ENCODE results near the gene TBC1D32.
"Not testable (repeated sequence)": the region's sequence is repeated elsewhere in the genome, so short reads cannot be mapped to it uniquely, and the experiment has no call there.

TBC1D32 gene

GRCh38 chr6:121223212-121223611 lies 111.1 kb downstream of the TBC1D32 start:
- no peak for DNase-seq

GRCh38 chr6:121222656-121223055 lies 111.6 kb downstream of the TBC1D32 start:
- DNase-seq = peak; percentile 47

DNA sequence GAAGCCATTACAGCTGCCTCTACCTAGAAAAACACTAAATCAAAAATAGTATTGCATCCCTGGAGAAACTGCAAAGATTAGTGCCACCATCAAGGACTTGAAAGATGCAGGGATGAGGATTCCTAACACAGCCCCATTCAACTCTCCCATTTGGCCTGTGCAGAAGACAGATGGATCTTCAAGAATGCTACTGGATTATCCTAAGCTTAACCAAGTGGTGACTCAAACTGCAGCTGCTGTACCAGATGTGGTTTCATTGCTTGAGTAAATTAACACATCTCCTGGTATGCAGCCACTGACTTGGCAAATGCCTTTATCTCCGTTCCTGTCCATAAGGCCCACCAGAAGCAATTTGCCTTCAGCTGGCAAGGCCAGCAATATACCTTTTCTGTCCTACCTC lies 117.4 kb downstream of the TBC1D32 start:
- peak; percentile 61 for DNase-seq

GRCh38 chr6:121213341-121213740 lies 120.9 kb downstream of the TBC1D32 start:
- DNase-seq = not testable (repeated sequence)

GRCh38 chr6:121210943-121211342 lies 123.3 kb downstream of the TBC1D32 start:
- DNase-seq = no peak

DNA sequence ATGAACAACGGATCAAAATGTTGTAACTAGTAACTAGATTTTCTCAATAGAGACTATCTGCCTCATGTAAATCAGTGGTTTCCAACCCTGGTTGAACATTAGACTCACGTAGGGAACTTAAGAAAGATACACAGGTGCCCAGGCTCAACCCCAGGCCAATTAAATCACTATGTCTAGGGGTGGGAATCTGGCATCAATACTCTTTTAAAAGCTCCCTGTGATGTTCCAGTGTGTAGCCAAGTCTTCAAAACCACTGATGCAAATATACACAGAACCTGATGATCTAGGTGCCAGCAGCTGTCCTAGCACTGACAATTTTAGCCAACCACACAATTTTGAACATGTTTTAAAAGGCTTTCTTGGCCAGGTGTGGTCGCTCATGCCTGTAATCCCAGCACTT lies 128.7 kb downstream of the TBC1D32 start:
- DNase-seq = no peak

DNA sequence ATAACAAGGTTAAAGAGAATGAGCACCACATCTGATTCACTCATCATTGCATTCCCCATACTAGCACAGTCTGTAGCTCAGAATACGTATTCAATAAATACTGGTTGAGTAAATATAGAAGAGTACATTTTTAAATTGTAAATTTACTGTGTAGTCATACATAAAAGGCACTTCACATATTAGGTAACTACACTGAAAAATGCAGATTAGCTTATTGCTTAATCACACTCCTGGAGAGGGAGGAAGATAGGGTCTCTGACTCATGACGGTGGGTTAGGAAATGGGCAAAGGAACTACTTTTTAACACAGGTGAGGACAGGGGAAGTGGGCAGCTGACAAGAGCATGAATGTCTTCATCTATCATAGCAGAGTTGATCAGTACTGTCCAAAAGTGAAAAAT lies 133.2 kb downstream of the TBC1D32 start:
- no peak for DNase-seq

- DNase-seq = not testable (repeated sequence)
These were observed 138.2 kb downstream of the TBC1D32 start for GRCh38 chr6:121196042-121196441.

DNA sequence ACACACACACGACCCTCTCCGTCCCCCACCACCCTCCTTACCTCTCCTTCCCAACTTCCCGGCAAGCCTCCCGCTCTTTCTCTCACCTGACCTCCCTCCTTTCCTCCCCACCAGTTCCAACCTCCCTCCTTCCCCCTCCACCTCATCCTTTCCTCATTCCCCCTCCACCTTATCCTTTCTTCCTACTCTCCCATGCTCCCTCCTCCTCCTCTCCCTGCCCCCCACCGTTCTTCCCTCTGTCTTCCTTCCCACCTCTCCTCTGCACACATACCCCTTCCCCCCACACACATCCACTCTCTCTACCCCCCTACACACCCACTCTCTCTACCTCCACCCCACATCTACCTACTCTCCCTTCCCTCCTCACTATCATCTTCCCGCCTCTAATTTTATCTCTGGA lies 144.2 kb downstream of the TBC1D32 start:
- no peak for DNase-seq

GRCh38 chr6:121188356-121188755 lies 145.9 kb downstream of the TBC1D32 start:
- no peak for DNase-seq

- no peak for DNase-seq
These were observed 146.5 kb downstream of the TBC1D32 start for GRCh38 chr6:121187833-121188200.

DNA sequence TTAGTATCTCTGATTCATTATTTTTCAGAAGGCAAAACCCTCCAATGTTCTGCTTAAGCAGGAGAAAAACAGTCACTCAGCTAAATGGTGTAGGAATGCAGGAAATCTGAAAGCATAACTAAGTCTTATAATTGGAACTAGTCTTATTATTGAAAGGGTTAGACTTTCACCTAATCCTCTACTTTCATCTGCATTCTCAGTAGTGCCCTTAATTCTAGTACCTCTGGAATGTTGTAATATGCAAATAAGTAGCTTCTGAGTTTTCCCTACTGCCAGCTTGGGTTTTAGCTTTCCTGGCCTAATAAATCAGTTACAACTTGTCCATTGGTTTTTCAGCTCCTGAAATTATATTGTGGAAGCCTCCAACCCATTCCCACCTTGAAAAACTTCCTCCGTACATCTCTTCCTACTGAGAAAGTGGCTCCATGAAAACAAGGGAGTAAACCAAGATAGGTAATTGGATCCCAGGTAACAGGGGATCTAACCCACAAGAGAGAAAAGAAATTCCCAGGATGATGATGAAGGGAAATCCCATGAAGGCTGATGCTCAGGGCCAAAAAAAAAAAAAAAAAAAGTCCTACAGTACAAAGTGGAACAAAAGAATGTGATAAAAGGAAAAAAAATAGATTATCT lies 147.0 kb downstream of the TBC1D32 start:
- no peak for DNase-seq

- DNase-seq = no peak
These were observed 150.5 kb downstream of the TBC1D32 start for GRCh38 chr6:121183742-121184141.

DNA sequence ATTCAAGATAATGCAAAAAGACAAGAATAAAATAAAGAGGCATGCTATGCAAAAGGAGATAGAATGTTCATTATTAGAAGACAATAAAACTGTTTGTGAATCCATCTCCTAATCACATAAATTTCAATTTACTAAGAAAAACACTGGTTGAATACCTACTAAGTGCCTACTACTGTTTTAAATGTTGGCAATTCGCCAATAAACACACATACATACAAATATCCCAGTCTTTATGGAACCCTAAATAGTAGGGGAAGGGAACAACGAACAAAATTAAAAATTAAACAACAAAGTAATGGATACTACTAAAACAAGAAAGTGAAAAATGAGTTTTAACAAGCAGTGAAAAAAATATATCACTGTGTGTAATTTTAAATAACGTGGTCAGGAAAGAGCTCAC lies 158.5 kb downstream of the TBC1D32 start:
- DNase-seq = no peak

DNA sequence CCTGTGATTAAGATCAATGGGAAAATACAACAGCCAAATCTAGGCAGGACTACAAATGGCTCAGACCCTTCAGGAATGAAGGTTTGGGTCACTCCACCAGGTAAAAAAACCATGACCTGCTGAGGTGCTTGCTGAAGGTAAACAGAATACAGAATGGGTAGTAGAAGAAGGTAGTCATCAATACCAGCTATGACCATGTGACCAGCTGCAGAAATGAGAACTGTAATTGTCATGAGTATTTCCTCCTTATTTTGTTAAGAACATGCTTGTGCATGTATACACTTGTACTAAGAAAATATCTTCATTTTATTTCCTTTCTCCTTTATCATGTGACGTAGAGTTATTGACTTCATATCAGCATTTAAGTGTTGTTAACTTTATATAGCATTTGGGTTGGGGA lies 161.8 kb downstream of the TBC1D32 start:
- DNase-seq = not testable (repeated sequence)

DNA sequence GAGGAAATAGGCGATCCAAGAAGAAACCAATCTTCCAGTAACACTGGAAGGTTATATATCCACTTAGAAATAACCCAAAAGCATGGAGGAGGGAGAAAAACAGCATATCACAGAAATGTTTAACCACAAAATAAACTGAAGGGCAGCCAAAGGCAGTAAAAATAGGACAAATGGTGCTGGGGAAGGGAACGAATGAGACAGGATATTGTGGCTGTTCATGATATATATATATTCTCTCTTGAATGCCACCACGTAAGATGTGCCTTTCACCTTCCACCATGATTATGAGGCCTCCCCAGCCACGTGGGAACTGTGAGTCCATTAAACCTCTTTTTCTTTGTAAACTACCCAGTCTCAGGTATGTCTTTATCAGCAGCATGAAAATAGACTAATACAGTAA lies 162.4 kb downstream of the TBC1D32 start:
- no peak for DNase-seq

DNA sequence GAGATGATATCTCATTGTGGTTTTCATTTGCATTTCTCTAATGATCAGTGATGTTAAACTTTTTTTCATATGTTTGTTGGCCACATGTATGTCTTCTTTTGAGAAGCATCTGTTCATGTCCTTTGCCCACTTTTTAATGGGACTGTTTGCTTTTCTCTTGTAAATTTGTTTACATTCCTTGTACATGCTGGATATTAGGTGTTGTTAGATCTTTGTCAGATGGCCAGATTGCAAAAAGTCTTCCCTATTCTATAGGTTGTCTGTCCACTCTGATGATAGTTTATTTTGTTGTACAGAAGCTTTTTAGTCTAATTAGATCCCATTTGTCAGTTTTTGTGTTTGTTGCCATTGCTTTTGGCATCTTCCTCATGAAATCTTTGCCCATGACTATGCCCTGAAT lies 172.4 kb downstream of the TBC1D32 start:
- DNase-seq = no peak

DNA sequence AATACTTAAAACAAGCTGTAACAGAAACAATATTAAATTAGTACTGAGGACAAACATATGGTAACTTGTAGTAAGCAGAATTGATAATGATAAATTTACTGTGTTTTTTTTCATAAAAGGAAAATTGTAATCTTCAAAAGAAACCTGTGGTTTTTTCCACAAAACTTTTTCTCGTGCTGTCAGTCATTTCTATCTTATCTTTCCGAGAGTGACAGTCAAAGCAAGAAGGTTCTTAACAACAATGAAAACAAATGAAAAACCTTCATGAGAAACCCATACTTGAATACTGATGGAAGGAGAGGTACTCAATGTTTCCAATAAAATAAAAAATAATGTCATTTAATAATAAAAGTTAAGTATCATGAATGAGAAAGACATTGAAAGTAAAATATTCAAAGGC lies 174.0 kb downstream of the TBC1D32 start:
- DNase-seq = no peak

GRCh38 chr6:121158891-121159290 lies 175.4 kb downstream of the TBC1D32 start:
- peak; percentile 34 for DNase-seq

DNA sequence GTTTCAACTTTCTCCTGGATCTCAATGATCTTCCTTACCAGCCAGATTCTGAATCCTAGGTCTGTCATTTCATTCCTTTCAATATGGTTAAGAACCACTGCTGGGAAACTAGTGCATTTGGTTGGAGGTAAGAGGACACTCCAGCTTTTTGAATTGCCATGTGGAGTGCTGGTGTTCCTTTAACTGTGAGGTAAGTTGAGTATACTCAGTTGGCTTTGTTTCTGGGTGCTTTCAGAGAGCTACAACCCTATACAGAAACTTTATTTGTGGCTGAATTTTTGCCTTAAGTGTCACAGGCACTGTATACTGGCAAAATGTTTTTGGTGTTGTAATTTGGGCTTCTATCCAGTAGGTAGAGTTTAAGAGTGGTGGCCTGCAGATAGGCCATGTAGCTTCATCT lies 175.8 kb downstream of the TBC1D32 start:
- DNase-seq = peak; percentile 13

GRCh38 chr6:121157906-121158305 lies 176.4 kb downstream of the TBC1D32 start:
- peak; percentile 65 for DNase-seq

DNA sequence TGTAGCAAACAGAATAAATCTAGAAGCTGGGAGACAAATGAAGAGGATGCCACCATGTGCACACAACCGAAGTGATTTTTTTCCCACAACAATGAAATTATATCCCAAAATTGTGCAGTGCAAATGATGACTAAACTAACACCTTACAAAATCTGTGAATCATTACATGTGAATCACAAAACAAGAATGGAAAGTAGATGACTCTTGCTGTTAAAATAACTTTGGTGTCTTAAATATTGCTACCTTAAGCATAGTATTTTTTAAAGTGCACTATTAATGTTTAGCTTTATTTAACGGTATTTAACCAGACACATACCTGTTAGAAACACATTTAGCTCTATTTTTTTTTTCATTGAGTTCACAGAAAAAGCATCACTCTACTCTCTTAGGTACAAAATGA lies 190.8 kb downstream of the TBC1D32 start:
- DNase-seq = no peak

DNA sequence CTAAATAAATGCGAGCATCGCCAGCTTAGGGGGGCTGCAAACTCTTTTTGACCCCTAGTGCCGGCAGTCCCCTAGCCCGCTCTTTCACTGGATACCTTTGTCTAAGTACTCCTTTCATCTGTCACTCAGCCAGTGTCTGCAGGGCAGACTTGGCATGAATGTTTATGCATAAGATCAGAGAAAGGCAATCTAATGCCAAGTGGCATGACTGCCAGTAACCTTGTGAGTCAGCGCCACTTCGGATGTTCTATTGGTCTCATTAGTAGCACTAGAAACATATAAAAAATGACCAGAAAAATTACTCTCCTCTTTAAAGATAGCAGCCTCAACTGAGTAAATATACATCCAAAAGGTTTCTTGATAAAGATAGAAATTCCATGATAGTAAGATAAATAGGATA lies 192.2 kb downstream of the TBC1D32 start:
- DNase-seq = no peak

- no peak for DNase-seq
These were observed 198.9 kb downstream of the TBC1D32 start for GRCh38 chr6:121135425-121135824.

- DNase-seq = no peak
These were observed 199.4 kb downstream of the TBC1D32 start for GRCh38 chr6:121134922-121135321.

Data from fibroblast of skin of scalp (primary cell).